OCI-LY7 (cell line): ENCODE measurements around the gene FASTK. TPM values are rescaled to one million over a fixed set of nuclear protein-coding genes. Genes with fewer than 3 reads are reported as not detected.

ENCODE experiments used
- BruUV-seq: library from RNA; stranded (reverse); fragments of 400-500 nt; replicated peaks from 2 replicates; lab custom pipeline; 2021; lab: Mats Ljungman, UMichigan
- CTCF ChIA-PET: fragments of 300-600 bp; sonication (Branson Sonifier 250); formaldehyde crosslinking; loops from one replicate; lab custom pipeline; 2022; ENCODE audit warnings: antibody characterized with exemption; ENCODE audit not compliant: unreplicated experiment; lab: Charles Lee
- POLR2A ChIA-PET: fragments of 300-600 bp; sonication (Branson Sonifier 250); formaldehyde crosslinking; loops from one replicate; lab custom pipeline; 2022; ENCODE audit warnings: antibody characterized with exemption; lab: Charles Lee
- DNase-seq: peaks from one replicate; pipeline ENCODE4 v3.0.0-alpha.2; 2015; ENCODE audit warnings: low spot score
- H2AFZ ChIP-seq: fragments of 200-600 bp; sonication (generic), shearing (Covaris generic); 2 replicates; pipeline ENCODE4 v1.6.1; 2014; ENCODE audit warnings: mild to moderate bottlenecking, antibody characterized with exemption, low read length, moderate library complexity
- H3K27ac ChIP-seq: fragments of 200-600 bp; sonication (generic); 2 replicates; pipeline ENCODE4 v1.5.1; 2014; ENCODE audit warnings: mixed run types, low read depth, mild to moderate bottlenecking, moderate library complexity, low read length, inconsistent platforms; ENCODE audit not compliant: poor library complexity, severe bottlenecking
- H3K36me3 ChIP-seq: fragments of 200-600 bp; sonication (generic); 2 replicates; pipeline ENCODE4 v1.6.1; 2014; ENCODE audit warnings: mild to moderate bottlenecking, antibody characterized with exemption, low read length, moderate library complexity, mixed read lengths; ENCODE audit not compliant: insufficient read depth
- H3K4me1 ChIP-seq: fragments of 200-600 bp; sonication (generic); 2 replicates; pipeline ENCODE4 v1.5.1; 2014; ENCODE audit warnings: mild to moderate bottlenecking, low read length; ENCODE audit not compliant: insufficient read depth, poor library complexity, severe bottlenecking
- H3K4me2 ChIP-seq: fragments of 200-600 bp; sonication (generic); 2 replicates; pipeline ENCODE4 v1.6.1; 2014; ENCODE audit warnings: mild to moderate bottlenecking, low read length
- H3K4me3 ChIP-seq: fragments of 200-600 bp; sonication (generic); 2 replicates; pipeline ENCODE4 v1.5.1; 2014; ENCODE audit warnings: mild to moderate bottlenecking, low read depth, low read length; ENCODE audit not compliant: poor library complexity, severe bottlenecking
- H3K79me2 ChIP-seq: fragments of 200-600 bp; sonication (generic); 2 replicates; pipeline ENCODE4 v1.6.1; 2016; ENCODE audit warnings: low read depth, mild to moderate bottlenecking, low read length, moderate library complexity, mixed read lengths; ENCODE audit not compliant: insufficient read depth
- H3K9me2 ChIP-seq: fragments of 200-600 bp; sonication (generic); 2 replicates; pipeline ENCODE4 v1.6.1; 2016; ENCODE audit warnings: mild to moderate bottlenecking, low read length, mixed read lengths; ENCODE audit not compliant: insufficient read depth
- H3K9me3 ChIP-seq: fragments of 200-600 bp; sonication (generic); 2 replicates; pipeline ENCODE4 v1.6.1; 2014; ENCODE audit warnings: mild to moderate bottlenecking, mixed run types, low read length, mixed read lengths
- H4K20me1 ChIP-seq: fragments of 200-600 bp; sonication (generic); 2 replicates; pipeline ENCODE4 v1.6.1; 2014; ENCODE audit warnings: mild to moderate bottlenecking, antibody characterized with exemption, low read length, moderate library complexity, mixed read lengths; ENCODE audit not compliant: insufficient read depth
- CTCF ChIP-seq: fragments of 200-600 bp; sonication (generic); conservative IDR thresholded peaks from 2 replicates; pipeline ENCODE4 v1.5.1; 2014; ENCODE audit warnings: mild to moderate bottlenecking, antibody characterized with exemption, low read length, moderate library complexity, mixed read lengths
- EZH2phosphoT487 ChIP-seq: fragments of 200-600 bp; sonication (generic); IDR thresholded peaks from 2 replicates; pipeline ENCODE4 v1.6.1; 2018; ENCODE audit warnings: low read depth, borderline replicate concordance, mild to moderate bottlenecking, mixed run types, antibody characterized with exemption, low read length, moderate library complexity, mixed read lengths
- intact Hi-C: fragments of 100-400 bp; cut with micrococcal nuclease; formaldehyde crosslinking; loops from one replicate; pipeline ENCODE4 v1.10.0; 2022; ENCODE audit not compliant: unreplicated experiment
- total RNA-seq, 2 experiments: library from RNA; depleted of rRNA in 1 of 2; stranded (reverse); fragments of >200 nt in 1 of 2; shearing (Covaris generic) in 1 of 2; gene quantifications; 2 replicates each; pipeline ENCODE4 v1.2.3, GENCODE V29; 2014 to 2022

The FASTK gene
- total RNA-seq, 2 experiments from 2014 or later: 90.5 to 118 TPM

- POLR2A ChIA-PET: interaction anchor here (0.6 kb wide), 1 partner anchor 1627 kb away, joined by 4 read pairs; no protein-coding TSS in a partner anchor
- H3K79me2 ChIP-seq: no peaks in the 10 kb centered on the region
Observed at GRCh38 chr7:151088856-151089699, 8.5 kb upstream of the FASTK start.

GRCh38 chr7:151088019-151088855, 7.6 kb upstream of the FASTK start:
- Histone ChIP-seq H2AFZ (no peak overlapping the region), H4K20me1 (no peaks in the 10 kb centered on the region; the same call in 1 of the 2 replicates), H3K4me1 (peaks cover 22% of the 10 kb centered on the region), H3K79me2 (no peaks in the 10 kb centered on the region), H3K9me3 (no peaks in the 10 kb centered on the region), H3K4me3 (no peak overlapping the region), H3K9me2 (no peaks in the 10 kb centered on the region), H3K36me3 (no peaks in the 10 kb centered on the region), H3K4me2 (no peak overlapping the region), H3K27ac (no peak overlapping the region)
- TF ChIP-seq EZH2phosphoT487 (no peak), CTCF (no peak)
- no TSS peak for BruUV-seq
- POLR2A ChIA-PET: interaction anchor here (0.6 kb wide), 1 partner anchor 1628 kb away, joined by 4 read pairs; no protein-coding TSS in a partner anchor
- intact Hi-C loops: loop anchor here (10.0 kb wide), 2 partner anchors 113 to 193 kb away; partner anchors contain the start of gene KCNH2
- CTCF ChIA-PET: no interaction called here
- no peak for DNase-seq

More at GRCh38 chr7:151088856-151089699, 8.5 kb upstream of the FASTK start:
- DNase-seq: no peak
- Histone ChIP-seq H3K9me3 (no peaks in the 10 kb centered on the region), H3K9me2 (no peaks in the 10 kb centered on the region), H2AFZ (no peak overlapping the region), H3K4me1 (peaks cover 15% of the 10 kb centered on the region), H3K4me2 (no peak overlapping the region), H3K4me3 (no peak overlapping the region), H3K27ac (no peak overlapping the region), H4K20me1 (no peaks in the 10 kb centered on the region; the same call in 1 of the 2 replicates), H3K36me3 (no peaks in the 10 kb centered on the region)
- TF ChIP-seq CTCF (no peak), EZH2phosphoT487 (no peak)
- CTCF ChIA-PET: no interaction called here
- no TSS peak for BruUV-seq
- intact Hi-C loops: loop anchor here (10.0 kb wide), 2 partner anchors 114 to 194 kb away; partner anchors contain the start of gene KCNH2
